ENCODE data around the gene DSCAML1.

The DSCAML1 gene

DNA sequence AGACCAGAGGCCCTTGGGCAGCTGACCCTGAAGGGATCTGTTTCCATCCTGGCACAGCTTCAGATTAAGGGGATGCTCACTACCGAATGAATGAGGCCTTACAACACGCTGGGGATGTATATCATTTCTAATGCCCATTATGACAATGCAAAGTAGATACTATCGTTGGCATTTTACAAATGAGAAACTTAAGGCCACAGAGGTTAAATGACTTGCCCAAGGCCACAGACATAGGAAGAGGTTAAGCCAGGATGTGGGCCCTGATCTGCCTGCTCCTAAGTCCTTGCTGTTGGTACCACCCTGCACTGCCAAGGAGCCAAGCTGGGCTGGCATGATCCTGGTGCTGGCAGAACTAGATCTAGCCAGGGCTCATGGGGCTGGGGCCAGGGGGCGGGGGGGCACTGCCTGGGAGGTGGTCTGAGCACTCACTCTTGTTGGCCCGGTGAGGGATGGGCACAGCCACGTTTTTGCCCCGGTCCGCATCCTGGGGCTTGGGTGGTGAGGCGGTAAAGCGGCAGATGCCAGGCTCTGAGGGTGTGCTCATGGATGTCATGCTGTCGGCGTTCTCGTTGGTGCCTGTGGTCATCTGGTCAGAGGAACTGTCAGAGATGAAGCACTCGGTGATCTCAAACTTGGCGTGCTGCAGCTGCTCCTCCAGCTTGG, 366.6 kb downstream of the DSCAML1 start:
- Histone ChIP-seq H3K9me3 (ENCODE audit: control insufficient read depth, insufficient read depth, low read length) (no peaks in the 10 kb centered on the region), H3K27me3 (ENCODE audit: control insufficient read depth, insufficient read depth, low read length) (no peaks in the 10 kb centered on the region; the same call in 1 of the 2 replicates), H3K9ac (ENCODE audit: low read depth, low read length) (no peak overlapping the region), H3K4me1 (ENCODE audit: control insufficient read depth, insufficient read depth, low read length) (peaks cover 12% of the 10 kb centered on the region; the same call in 1 of the 2 replicates), H3K27ac (ENCODE audit: low read depth, low read length) (no peak overlapping the region), H3K36me3 (ENCODE audit: control insufficient read depth, insufficient read depth, low read length) (no peaks in the 10 kb centered on the region), H3K4me3 (ENCODE audit: low read depth, low read length) (no peak overlapping the region)

GRCh38 chr11:117428856-117429229, 368.2 kb downstream of the DSCAML1 start:
- no peak overlapping the region for H3K4me3 ChIP-seq (ENCODE audit: low read depth, low read length)
- H3K27ac ChIP-seq (ENCODE audit: low read depth, low read length): no peak overlapping the region
- H3K4me1 ChIP-seq (ENCODE audit: control insufficient read depth, insufficient read depth, low read length): peaks cover 12% of the 10 kb centered on the region; the same call in 1 of the 2 replicates
- no peaks in the 10 kb centered on the region for H3K9me3 ChIP-seq (ENCODE audit: control insufficient read depth, insufficient read depth, low read length)
- H3K27me3 ChIP-seq (ENCODE audit: control insufficient read depth, insufficient read depth, low read length): no peaks in the 10 kb centered on the region; the same call in 1 of the 2 replicates
- H3K36me3 ChIP-seq (ENCODE audit: control insufficient read depth, insufficient read depth, low read length): no peaks in the 10 kb centered on the region
- no peak overlapping the region for H3K9ac ChIP-seq (ENCODE audit: low read depth, low read length)

DNA sequence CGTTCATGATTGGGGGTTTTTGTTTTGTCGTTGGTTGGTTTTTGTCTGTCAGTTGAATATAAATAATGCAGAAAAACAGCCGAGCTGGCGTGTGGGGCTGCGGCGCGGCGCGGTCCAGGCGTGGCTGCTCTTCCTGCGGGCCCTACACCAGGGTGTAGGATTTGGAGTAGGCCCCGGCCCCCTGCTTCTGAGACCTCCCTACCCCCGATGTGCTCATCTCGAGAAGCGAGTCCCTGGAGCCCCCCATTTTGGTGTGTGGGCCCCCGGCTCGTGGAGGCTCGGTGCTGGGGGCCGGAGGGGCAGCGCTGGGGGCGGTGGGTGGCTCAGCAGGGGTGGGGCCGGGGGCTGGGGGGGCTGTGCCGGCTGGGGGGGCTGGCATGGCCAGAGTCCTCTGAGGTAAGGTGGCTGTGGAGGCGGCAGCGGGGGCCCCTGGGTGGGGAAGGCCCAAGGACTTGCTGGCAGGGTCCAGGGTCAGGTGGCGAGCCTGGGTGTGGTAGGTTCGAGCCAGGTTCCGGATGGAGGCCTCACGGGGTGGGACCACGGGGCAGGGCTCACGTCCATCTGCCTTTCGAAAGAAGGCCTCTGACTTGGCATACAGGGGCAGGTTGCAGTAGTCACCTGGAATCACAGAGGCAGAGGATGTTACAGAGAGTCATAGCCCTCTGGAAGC, 368.7 kb downstream of the DSCAML1 start:
- H3K9ac ChIP-seq (ENCODE audit: low read depth, low read length): no peak overlapping the region
- H3K4me1 ChIP-seq (ENCODE audit: control insufficient read depth, insufficient read depth, low read length): peaks cover 12% of the 10 kb centered on the region; the same call in 1 of the 2 replicates
- H3K27ac ChIP-seq (ENCODE audit: low read depth, low read length): no peak overlapping the region
- no peaks in the 10 kb centered on the region; the same call in 1 of the 2 replicates for H3K27me3 ChIP-seq (ENCODE audit: control insufficient read depth, insufficient read depth, low read length)
- H3K9me3 ChIP-seq (ENCODE audit: control insufficient read depth, insufficient read depth, low read length): no peaks in the 10 kb centered on the region
- no peak overlapping the region for H3K4me3 ChIP-seq (ENCODE audit: low read depth, low read length)
- no peaks in the 10 kb centered on the region for H3K36me3 ChIP-seq (ENCODE audit: control insufficient read depth, insufficient read depth, low read length)

DNA sequence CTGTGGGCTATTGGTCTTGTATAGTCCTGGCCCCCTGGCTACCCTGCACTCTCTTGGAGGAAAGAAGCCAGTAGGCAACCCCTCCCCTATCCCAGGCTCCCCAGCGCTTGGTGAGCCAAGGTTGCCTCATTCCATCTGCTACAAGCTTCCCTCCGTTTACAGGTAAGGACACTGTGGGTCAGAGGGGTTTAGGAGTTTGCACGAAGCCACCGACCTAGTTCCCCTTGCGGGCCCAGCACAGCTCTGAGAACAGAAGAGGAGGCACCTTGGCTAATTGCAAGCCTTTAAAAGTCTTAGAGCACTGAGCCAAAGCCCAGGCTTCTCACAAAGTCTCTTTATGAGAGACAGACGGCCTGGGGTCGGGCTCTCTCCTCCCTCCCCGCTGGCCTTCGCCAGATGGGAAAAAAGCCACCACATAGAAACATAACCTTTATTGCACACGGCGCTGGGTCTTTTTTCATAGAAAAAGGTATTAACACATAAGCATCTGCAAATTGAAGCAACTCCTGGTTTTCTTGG, 369.6 kb downstream of the DSCAML1 start:
- no peaks in the 10 kb centered on the region for H3K9me3 ChIP-seq (ENCODE audit: control insufficient read depth, insufficient read depth, low read length)
- H3K4me1 ChIP-seq (ENCODE audit: control insufficient read depth, insufficient read depth, low read length): peaks cover 12% of the 10 kb centered on the region; the same call in 1 of the 2 replicates
- H3K9ac ChIP-seq (ENCODE audit: low read depth, low read length): no peak overlapping the region
- no peaks in the 10 kb centered on the region; the same call in 1 of the 2 replicates for H3K27me3 ChIP-seq (ENCODE audit: control insufficient read depth, insufficient read depth, low read length)
- no peak overlapping the region for H3K27ac ChIP-seq (ENCODE audit: low read depth, low read length)
- H3K4me3 ChIP-seq (ENCODE audit: low read depth, low read length): no peak overlapping the region
- no peaks in the 10 kb centered on the region for H3K36me3 ChIP-seq (ENCODE audit: control insufficient read depth, insufficient read depth, low read length)

GRCh38 chr11:117426941-117427340, 370.1 kb downstream of the DSCAML1 start:
- no peaks in the 10 kb centered on the region; the same call in 1 of the 2 replicates for H3K27me3 ChIP-seq (ENCODE audit: control insufficient read depth, insufficient read depth, low read length)
- no peaks in the 10 kb centered on the region for H3K9me3 ChIP-seq (ENCODE audit: control insufficient read depth, insufficient read depth, low read length)
- H3K27ac ChIP-seq (ENCODE audit: low read depth, low read length): no peak overlapping the region
- H3K36me3 ChIP-seq (ENCODE audit: control insufficient read depth, insufficient read depth, low read length): no peaks in the 10 kb centered on the region
- H3K4me1 ChIP-seq (ENCODE audit: control insufficient read depth, insufficient read depth, low read length): peaks cover 12% of the 10 kb centered on the region; the same call in 1 of the 2 replicates
- no peak overlapping the region for H3K9ac ChIP-seq (ENCODE audit: low read depth, low read length)
- no peak overlapping the region for H3K4me3 ChIP-seq (ENCODE audit: low read depth, low read length)

GRCh38 chr11:117426297-117426685, 370.7 kb downstream of the DSCAML1 start:
- no peaks in the 10 kb centered on the region; the same call in 1 of the 2 replicates for H3K27me3 ChIP-seq (ENCODE audit: control insufficient read depth, insufficient read depth, low read length)
- no peaks in the 10 kb centered on the region for H3K9me3 ChIP-seq (ENCODE audit: control insufficient read depth, insufficient read depth, low read length)
- no peak overlapping the region for H3K9ac ChIP-seq (ENCODE audit: low read depth, low read length)
- no peaks in the 10 kb centered on the region for H3K36me3 ChIP-seq (ENCODE audit: control insufficient read depth, insufficient read depth, low read length)
- H3K4me1 ChIP-seq (ENCODE audit: control insufficient read depth, insufficient read depth, low read length): peaks cover 12% of the 10 kb centered on the region; the same call in 1 of the 2 replicates
- H3K4me3 ChIP-seq (ENCODE audit: low read depth, low read length): no peak overlapping the region
- H3K27ac ChIP-seq (ENCODE audit: low read depth, low read length): no peak overlapping the region

DNA sequence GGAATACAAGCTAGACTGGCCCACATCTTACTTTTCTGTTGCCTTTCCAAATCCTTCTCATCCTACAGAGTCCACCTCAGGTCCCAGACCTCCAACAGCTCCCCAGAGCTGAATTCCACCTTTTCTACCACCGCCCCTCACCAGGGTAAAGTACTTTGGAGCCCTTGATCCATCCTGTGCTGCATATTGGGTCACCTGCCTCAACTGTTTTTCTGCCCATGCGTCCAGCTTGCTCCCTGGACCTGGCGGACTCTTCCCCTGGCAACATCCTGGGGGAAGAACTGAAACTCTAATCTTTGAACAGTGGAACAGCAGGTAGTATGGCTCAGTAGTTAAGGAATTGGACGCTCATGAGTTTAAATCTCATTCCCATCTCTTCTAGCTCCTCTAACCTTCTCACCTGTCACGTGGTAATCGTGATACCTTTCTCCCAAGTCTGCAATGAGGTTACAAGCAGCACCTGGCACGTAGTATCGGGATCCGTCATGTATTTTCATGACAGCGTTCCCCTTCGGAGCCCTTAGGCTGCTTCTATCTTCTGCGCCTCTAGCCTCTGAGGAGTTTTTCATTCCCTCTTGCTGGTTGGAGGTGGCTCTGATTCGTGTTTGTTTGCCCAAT, 371.2 kb downstream of the DSCAML1 start:
- H3K27me3 ChIP-seq (ENCODE audit: control insufficient read depth, insufficient read depth, low read length): no peaks in the 10 kb centered on the region; the same call in 1 of the 2 replicates

GRCh38 chr11:117424781-117425180, 372.2 kb downstream of the DSCAML1 start:
- Histone ChIP-seq H3K36me3 (ENCODE audit: control insufficient read depth, insufficient read depth, low read length) (no peaks in the 10 kb centered on the region), H3K27me3 (ENCODE audit: control insufficient read depth, insufficient read depth, low read length) (no peaks in the 10 kb centered on the region; the same call in 1 of the 2 replicates), H3K9ac (ENCODE audit: low read depth, low read length) (no peak overlapping the region), H3K4me1 (ENCODE audit: control insufficient read depth, insufficient read depth, low read length) (peaks cover 7% of the 10 kb centered on the region; the same call in 1 of the 2 replicates), H3K27ac (ENCODE audit: low read depth, low read length) (no peak overlapping the region), H3K9me3 (ENCODE audit: control insufficient read depth, insufficient read depth, low read length) (no peaks in the 10 kb centered on the region), H3K4me3 (ENCODE audit: low read depth, low read length) (no peak overlapping the region)

More for the DNA sequence above, 371.2 kb downstream of the DSCAML1 start:
- Histone ChIP-seq H3K9me3 (ENCODE audit: control insufficient read depth, insufficient read depth, low read length) (no peaks in the 10 kb centered on the region), H3K27ac (ENCODE audit: low read depth, low read length) (no peak overlapping the region), H3K36me3 (ENCODE audit: control insufficient read depth, insufficient read depth, low read length) (no peaks in the 10 kb centered on the region), H3K4me1 (ENCODE audit: control insufficient read depth, insufficient read depth, low read length) (peaks cover 12% of the 10 kb centered on the region; the same call in 1 of the 2 replicates), H3K4me3 (ENCODE audit: low read depth, low read length) (no peak overlapping the region), H3K9ac (ENCODE audit: low read depth, low read length) (no peak overlapping the region)

DNA sequence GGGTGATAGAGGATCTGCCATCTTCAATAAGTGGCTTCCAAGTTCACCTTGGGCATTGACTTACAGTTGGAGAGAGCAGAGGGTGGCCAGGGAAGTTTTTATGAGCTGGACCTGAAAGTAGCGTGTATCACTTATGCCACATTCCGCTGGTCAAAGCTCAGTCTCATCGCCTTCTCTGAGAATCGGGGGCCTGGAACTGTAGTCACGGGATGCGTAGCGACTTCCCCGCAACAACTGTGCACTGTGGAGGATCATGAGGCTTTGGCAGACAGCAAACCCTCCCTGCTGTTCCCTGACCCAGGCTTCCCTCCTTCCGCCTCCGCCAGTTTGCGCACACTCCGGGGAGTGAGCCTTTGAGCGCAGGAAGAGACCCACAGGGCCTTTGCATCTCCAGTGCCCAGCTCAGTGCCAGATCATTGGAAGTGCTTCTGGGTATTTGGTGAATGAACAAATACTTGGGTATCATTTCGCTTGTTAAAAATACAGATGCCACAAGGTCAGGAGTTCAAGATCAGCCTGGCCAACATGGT, 373.9 kb downstream of the DSCAML1 start:
- Histone ChIP-seq H3K36me3 (ENCODE audit: control insufficient read depth, insufficient read depth, low read length) (no peaks in the 10 kb centered on the region), H3K9ac (ENCODE audit: low read depth, low read length) (no peak overlapping the region), H3K27me3 (ENCODE audit: control insufficient read depth, insufficient read depth, low read length) (no peaks in the 10 kb centered on the region; the same call in 1 of the 2 replicates), H3K4me1 (ENCODE audit: control insufficient read depth, insufficient read depth, low read length) (peaks cover 3% of the 10 kb centered on the region; the same call in 1 of the 2 replicates), H3K4me3 (ENCODE audit: low read depth, low read length) (no peak overlapping the region), H3K9me3 (ENCODE audit: control insufficient read depth, insufficient read depth, low read length) (no peaks in the 10 kb centered on the region), H3K27ac (ENCODE audit: low read depth, low read length) (no peak overlapping the region)

DNA sequence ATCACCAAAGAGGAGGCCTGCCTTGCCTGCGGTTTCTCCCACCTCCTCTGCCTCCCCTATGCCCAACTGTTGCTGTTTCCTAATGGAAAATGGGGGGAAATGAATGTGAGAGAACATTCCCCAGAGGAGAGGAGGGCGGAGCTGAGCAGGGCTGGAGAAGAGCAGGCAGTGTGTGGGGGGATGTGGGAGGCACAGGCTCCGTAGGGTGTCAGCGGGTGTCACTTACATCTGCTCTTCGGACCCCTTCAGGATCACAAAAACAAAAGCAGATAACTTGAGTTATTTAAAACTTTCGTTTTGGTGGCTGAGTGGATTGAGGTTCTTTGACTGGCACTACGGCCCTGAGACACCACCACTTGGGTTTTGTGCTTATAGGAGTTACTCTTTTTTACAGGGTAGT, 375.5 kb downstream of the DSCAML1 start:
- H3K9ac ChIP-seq (ENCODE audit: low read depth, low read length): no peak overlapping the region
- no peak overlapping the region for H3K27ac ChIP-seq (ENCODE audit: low read depth, low read length)
- peaks cover 2% of the 10 kb centered on the region; the same call in 1 of the 2 replicates for H3K4me1 ChIP-seq (ENCODE audit: control insufficient read depth, insufficient read depth, low read length)
- H3K9me3 ChIP-seq (ENCODE audit: control insufficient read depth, insufficient read depth, low read length): no peaks in the 10 kb centered on the region
- H3K36me3 ChIP-seq (ENCODE audit: control insufficient read depth, insufficient read depth, low read length): no peaks in the 10 kb centered on the region
- H3K27me3 ChIP-seq (ENCODE audit: control insufficient read depth, insufficient read depth, low read length): no peaks in the 10 kb centered on the region
- no peak overlapping the region for H3K4me3 ChIP-seq (ENCODE audit: low read depth, low read length)

Data from HUES48 (cell line).